Fibroblast of lung (primary cell): Measurements from ENCODE around the gene SH2D3C.

Source experiments
- EZH2 ChIP-seq: IDR thresholded peaks from 2 replicates; pipeline ENCODE4 v1.5.1; 2012; ENCODE audit warnings: low read length, control low read depth, mild to moderate bottlenecking; ENCODE audit errors: missing control alignments
- TF ChIP-seq, protein P1 (sequence below), 2 donors: IDR thresholded peaks in 1 of 2; conservative IDR thresholded peaks in 1 of 2; 1 replicate in 1 of 2; 2 replicates in 1 of 2; pipeline ENCODE4 v1.5.1; 2011 to 2012; ENCODE audit warnings: low read length in 2 of 2, control low read depth in 1 of 2, inconsistent platforms in 1 of 2, low read depth in 1 of 2, mild to moderate bottlenecking in 1 of 2

DNA sequence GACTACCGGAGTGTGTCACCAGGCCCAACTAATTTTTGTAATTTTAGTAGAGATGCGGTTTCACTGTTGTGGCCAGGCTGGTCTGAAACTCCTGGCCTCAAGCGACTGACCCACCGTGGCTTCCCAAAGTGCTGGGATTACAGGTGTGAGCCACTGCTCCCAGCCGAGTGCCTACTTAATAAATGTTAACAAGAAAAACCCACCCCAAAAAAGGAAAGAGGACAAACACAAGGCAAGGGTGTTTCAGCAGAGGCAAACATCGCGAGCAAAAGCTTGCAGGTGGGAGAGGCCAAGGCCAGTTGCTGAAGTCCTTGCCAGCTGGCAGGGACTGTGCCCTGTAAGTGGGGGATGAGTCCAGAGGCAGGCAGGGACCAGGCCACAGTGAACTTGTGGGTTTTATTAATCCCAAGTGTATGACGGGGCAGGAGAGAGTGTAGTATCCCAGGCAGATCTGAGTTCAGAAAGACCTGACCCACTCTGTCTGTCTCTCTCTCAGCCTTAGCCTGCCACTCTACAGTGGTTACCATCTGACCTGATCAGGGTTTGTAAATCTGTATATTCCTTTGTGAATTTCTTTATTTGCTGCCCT is 17.9 kb upstream of the SH2D3C start:
- no peak for TF ChIP-seq EZH2
- TF ChIP-seq, protein P1, sequence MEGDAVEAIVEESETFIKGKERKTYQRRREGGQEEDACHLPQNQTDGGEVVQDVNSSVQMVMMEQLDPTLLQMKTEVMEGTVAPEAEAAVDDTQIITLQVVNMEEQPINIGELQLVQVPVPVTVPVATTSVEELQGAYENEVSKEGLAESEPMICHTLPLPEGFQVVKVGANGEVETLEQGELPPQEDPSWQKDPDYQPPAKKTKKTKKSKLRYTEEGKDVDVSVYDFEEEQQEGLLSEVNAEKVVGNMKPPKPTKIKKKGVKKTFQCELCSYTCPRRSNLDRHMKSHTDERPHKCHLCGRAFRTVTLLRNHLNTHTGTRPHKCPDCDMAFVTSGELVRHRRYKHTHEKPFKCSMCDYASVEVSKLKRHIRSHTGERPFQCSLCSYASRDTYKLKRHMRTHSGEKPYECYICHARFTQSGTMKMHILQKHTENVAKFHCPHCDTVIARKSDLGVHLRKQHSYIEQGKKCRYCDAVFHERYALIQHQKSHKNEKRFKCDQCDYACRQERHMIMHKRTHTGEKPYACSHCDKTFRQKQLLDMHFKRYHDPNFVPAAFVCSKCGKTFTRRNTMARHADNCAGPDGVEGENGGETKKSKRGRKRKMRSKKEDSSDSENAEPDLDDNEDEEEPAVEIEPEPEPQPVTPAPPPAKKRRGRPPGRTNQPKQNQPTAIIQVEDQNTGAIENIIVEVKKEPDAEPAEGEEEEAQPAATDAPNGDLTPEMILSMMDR (conservative IDR thresholded peaks at IDR 0.05 in 1 of 2, IDR thresholded peaks at IDR 0.05 in 1 of 2; ENCODE audit: low read depth in 1 of 2, low read length in 2 of 2), result no peak
